ENCODE results near the gene PRKAG3.
A peak's percentile ranks its signal among the peaks of the same experiment; 100 is the strongest.

Gene PRKAG3

GRCh38 chr2:218875692-218876246 is 44.2 kb upstream of the PRKAG3 start:
- no peaks in the 10 kb centered on the region for H3K9me3 ChIP-seq (ENCODE audit: control insufficient read depth in 5 of 5, low read length in 5 of 5)
- peaks cover 41 to 90% (median 85%) of the 10 kb centered on the region in 5 donors for H3K27me3 ChIP-seq (ENCODE audit: control insufficient read depth in 5 of 5, insufficient read depth in 4 of 5, low read length in 5 of 5)
- H3K4me1 ChIP-seq (ENCODE audit: control insufficient read depth in 5 of 5, insufficient read depth in 5 of 5, low read length in 5 of 5), result peaks cover 0 to 32% (median 18%) of the 10 kb centered on the region in 5 donors

GRCh38 chr2:218873359-218874194 is 42.0 kb upstream of the PRKAG3 start:
- H3K9me3 ChIP-seq (ENCODE audit: control insufficient read depth in 5 of 5, low read length in 5 of 5), result no peaks in the 10 kb centered on the region
- no peak overlapping the region for H3K27ac ChIP-seq (ENCODE audit: low read depth, low read length)
- H3K9ac ChIP-seq (ENCODE audit: low read length in 5 of 5), result no peak overlapping the region
- H3K4me1 ChIP-seq (ENCODE audit: control insufficient read depth in 5 of 5, insufficient read depth in 5 of 5, low read length in 5 of 5), result peaks cover 0 to 18% (median 6%) of the 10 kb centered on the region in 5 donors
- peaks cover 26 to 88% (median 74%) of the 10 kb centered on the region in 5 donors for H3K27me3 ChIP-seq (ENCODE audit: control insufficient read depth in 5 of 5, insufficient read depth in 4 of 5, low read length in 5 of 5)
- no peaks in the 10 kb centered on the region for H3K36me3 ChIP-seq (ENCODE audit: control insufficient read depth in 5 of 5, insufficient read depth in 5 of 5, low read length in 5 of 5)
- H3K4me3 ChIP-seq (ENCODE audit: low read depth in 1 of 5, low read length in 5 of 5), result no peak overlapping the region

More at GRCh38 chr2:218875692-218876246, 44.2 kb upstream of the PRKAG3 start:
- H3K36me3 ChIP-seq (ENCODE audit: control insufficient read depth in 5 of 5, insufficient read depth in 5 of 5, low read length in 5 of 5), result no peaks in the 10 kb centered on the region
- no peak overlapping the region for H3K27ac ChIP-seq (ENCODE audit: low read depth, low read length)
- no peak overlapping the region for H3K9ac ChIP-seq (ENCODE audit: low read length in 5 of 5)
- H3K4me3 ChIP-seq (ENCODE audit: low read depth in 1 of 5, low read length in 5 of 5), result no peak overlapping the region

GRCh38 chr2:218872645-218873358 is 41.2 kb upstream of the PRKAG3 start:
- Histone ChIP-seq H3K4me1 (ENCODE audit: control insufficient read depth in 5 of 5, insufficient read depth in 5 of 5, low read length in 5 of 5) (peaks cover 0 to 18% (median 6%) of the 10 kb centered on the region in 5 donors), H3K27ac (ENCODE audit: low read depth, low read length) (no peak overlapping the region), H3K9me3 (ENCODE audit: control insufficient read depth in 5 of 5, low read length in 5 of 5) (no peaks in the 10 kb centered on the region), H3K27me3 (ENCODE audit: control insufficient read depth in 5 of 5, insufficient read depth in 4 of 5, low read length in 5 of 5) (peaks cover 25 to 84% (median 67%) of the 10 kb centered on the region in 5 donors), H3K9ac (ENCODE audit: low read length in 5 of 5) (no peak overlapping the region), H3K4me3 (ENCODE audit: low read depth in 1 of 5, low read length in 5 of 5) (no peak overlapping the region), H3K36me3 (ENCODE audit: control insufficient read depth in 5 of 5, insufficient read depth in 5 of 5, low read length in 5 of 5) (no peaks in the 10 kb centered on the region)

- H3K9ac ChIP-seq (ENCODE audit: low read length in 5 of 5), result no peak overlapping the region
Observed at GRCh38 chr2:218871345-218872302, 40.0 kb upstream of the PRKAG3 start.

GRCh38 chr2:218870984-218871344 is 39.4 kb upstream of the PRKAG3 start:
- no peak overlapping the region for H3K27ac ChIP-seq (ENCODE audit: low read depth, low read length)
- no peaks in the 10 kb centered on the region for H3K9me3 ChIP-seq (ENCODE audit: control insufficient read depth in 5 of 5, low read length in 5 of 5)
- H3K4me3 ChIP-seq (ENCODE audit: low read depth in 1 of 5, low read length in 5 of 5), result peak overlapping the region in 3 of 5 donors; percentile 25 to 45 (median 34)
- peaks cover 0 to 18% (median 6%) of the 10 kb centered on the region in 5 donors for H3K4me1 ChIP-seq (ENCODE audit: control insufficient read depth in 5 of 5, insufficient read depth in 5 of 5, low read length in 5 of 5)
- no peaks in the 10 kb centered on the region for H3K36me3 ChIP-seq (ENCODE audit: control insufficient read depth in 5 of 5, insufficient read depth in 5 of 5, low read length in 5 of 5)
- H3K27me3 ChIP-seq (ENCODE audit: control insufficient read depth in 5 of 5, insufficient read depth in 4 of 5, low read length in 5 of 5), result peaks cover 17 to 68% (median 58%) of the 10 kb centered on the region in 5 donors
- H3K9ac ChIP-seq (ENCODE audit: low read length in 5 of 5), result no peak overlapping the region

More at GRCh38 chr2:218871345-218872302, 40.0 kb upstream of the PRKAG3 start:
- Histone ChIP-seq H3K36me3 (ENCODE audit: control insufficient read depth in 5 of 5, insufficient read depth in 5 of 5, low read length in 5 of 5) (no peaks in the 10 kb centered on the region), H3K27me3 (ENCODE audit: control insufficient read depth in 5 of 5, insufficient read depth in 4 of 5, low read length in 5 of 5) (peaks cover 17 to 73% (median 61%) of the 10 kb centered on the region in 5 donors), H3K27ac (ENCODE audit: low read depth, low read length) (no peak overlapping the region), H3K9me3 (ENCODE audit: control insufficient read depth in 5 of 5, low read length in 5 of 5) (no peaks in the 10 kb centered on the region), H3K4me1 (ENCODE audit: control insufficient read depth in 5 of 5, insufficient read depth in 5 of 5, low read length in 5 of 5) (peaks cover 0 to 18% (median 6%) of the 10 kb centered on the region in 5 donors), H3K4me3 (ENCODE audit: low read depth in 1 of 5, low read length in 5 of 5) (peak overlapping the region in 3 of 5 donors; percentile 25 to 45 (median 34))

GRCh38 chr2:218869064-218869463 is 37.5 kb upstream of the PRKAG3 start:
- H3K4me1 ChIP-seq (ENCODE audit: control insufficient read depth in 5 of 5, insufficient read depth in 5 of 5, low read length in 5 of 5), result peaks cover 0 to 18% (median 6%) of the 10 kb centered on the region in 5 donors
- H3K27ac ChIP-seq (ENCODE audit: low read depth, low read length), result no peak overlapping the region
- no peaks in the 10 kb centered on the region for H3K9me3 ChIP-seq (ENCODE audit: control insufficient read depth in 5 of 5, low read length in 5 of 5)
- no peaks in the 10 kb centered on the region for H3K36me3 ChIP-seq (ENCODE audit: control insufficient read depth in 5 of 5, insufficient read depth in 5 of 5, low read length in 5 of 5)
- peaks cover 17 to 62% (median 53%) of the 10 kb centered on the region in 5 donors for H3K27me3 ChIP-seq (ENCODE audit: control insufficient read depth in 5 of 5, insufficient read depth in 4 of 5, low read length in 5 of 5)
- H3K9ac ChIP-seq (ENCODE audit: low read length in 5 of 5), result no peak overlapping the region
- H3K4me3 ChIP-seq (ENCODE audit: low read depth in 1 of 5, low read length in 5 of 5), result no peak overlapping the region

GRCh38 chr2:218867900-218868299 is 36.3 kb upstream of the PRKAG3 start:
- no peaks in the 10 kb centered on the region for H3K36me3 ChIP-seq (ENCODE audit: control insufficient read depth in 5 of 5, insufficient read depth in 5 of 5, low read length in 5 of 5)
- H3K9me3 ChIP-seq (ENCODE audit: control insufficient read depth in 5 of 5, low read length in 5 of 5), result no peaks in the 10 kb centered on the region
- H3K27me3 ChIP-seq (ENCODE audit: control insufficient read depth in 5 of 5, insufficient read depth in 4 of 5, low read length in 5 of 5), result peaks cover 15 to 53% (median 45%) of the 10 kb centered on the region in 5 donors
- H3K4me3 ChIP-seq (ENCODE audit: low read depth in 1 of 5, low read length in 5 of 5), result no peak overlapping the region
- no peak overlapping the region for H3K27ac ChIP-seq (ENCODE audit: low read depth, low read length)
- H3K4me1 ChIP-seq (ENCODE audit: control insufficient read depth in 5 of 5, insufficient read depth in 5 of 5, low read length in 5 of 5), result peaks cover 0 to 15% (median 6%) of the 10 kb centered on the region in 5 donors
- H3K9ac ChIP-seq (ENCODE audit: low read length in 5 of 5), result no peak overlapping the region

GRCh38 chr2:218865999-218866398 is 34.4 kb upstream of the PRKAG3 start:
- no peak overlapping the region for H3K27ac ChIP-seq (ENCODE audit: low read depth, low read length)
- peaks cover 0 to 6% (median 4%) of the 10 kb centered on the region in 5 donors for H3K4me1 ChIP-seq (ENCODE audit: control insufficient read depth in 5 of 5, insufficient read depth in 5 of 5, low read length in 5 of 5)
- H3K36me3 ChIP-seq (ENCODE audit: control insufficient read depth in 5 of 5, insufficient read depth in 5 of 5, low read length in 5 of 5), result no peaks in the 10 kb centered on the region
- H3K27me3 ChIP-seq (ENCODE audit: control insufficient read depth in 5 of 5, insufficient read depth in 4 of 5, low read length in 5 of 5), result peaks cover 12 to 45% (median 39%) of the 10 kb centered on the region in 5 donors
- H3K9me3 ChIP-seq (ENCODE audit: control insufficient read depth in 5 of 5, low read length in 5 of 5), result no peaks in the 10 kb centered on the region
- H3K9ac ChIP-seq (ENCODE audit: low read length in 5 of 5), result no peak overlapping the region
- no peak overlapping the region for H3K4me3 ChIP-seq (ENCODE audit: low read depth in 1 of 5, low read length in 5 of 5)

GRCh38 chr2:218865396-218865795 is 33.8 kb upstream of the PRKAG3 start:
- H3K27ac ChIP-seq (ENCODE audit: low read depth, low read length), result no peak overlapping the region
- no peaks in the 10 kb centered on the region for H3K9me3 ChIP-seq (ENCODE audit: control insufficient read depth in 5 of 5, low read length in 5 of 5)
- peaks cover 17 to 43% (median 39%) of the 10 kb centered on the region in 5 donors for H3K27me3 ChIP-seq (ENCODE audit: control insufficient read depth in 5 of 5, insufficient read depth in 4 of 5, low read length in 5 of 5)
- no peak overlapping the region for H3K9ac ChIP-seq (ENCODE audit: low read length in 5 of 5)
- H3K4me3 ChIP-seq (ENCODE audit: low read depth in 1 of 5, low read length in 5 of 5), result no peak overlapping the region
- H3K36me3 ChIP-seq (ENCODE audit: control insufficient read depth in 5 of 5, insufficient read depth in 5 of 5, low read length in 5 of 5), result no peaks in the 10 kb centered on the region
- peaks cover 0 to 7% (median 6%) of the 10 kb centered on the region in 5 donors for H3K4me1 ChIP-seq (ENCODE audit: control insufficient read depth in 5 of 5, insufficient read depth in 5 of 5, low read length in 5 of 5)
